ENCODE data around the gene EED. TPM values are rescaled to one million over a fixed set of nuclear protein-coding genes. Genes with fewer than 3 reads are reported as not detected.

The EED gene, protein sequence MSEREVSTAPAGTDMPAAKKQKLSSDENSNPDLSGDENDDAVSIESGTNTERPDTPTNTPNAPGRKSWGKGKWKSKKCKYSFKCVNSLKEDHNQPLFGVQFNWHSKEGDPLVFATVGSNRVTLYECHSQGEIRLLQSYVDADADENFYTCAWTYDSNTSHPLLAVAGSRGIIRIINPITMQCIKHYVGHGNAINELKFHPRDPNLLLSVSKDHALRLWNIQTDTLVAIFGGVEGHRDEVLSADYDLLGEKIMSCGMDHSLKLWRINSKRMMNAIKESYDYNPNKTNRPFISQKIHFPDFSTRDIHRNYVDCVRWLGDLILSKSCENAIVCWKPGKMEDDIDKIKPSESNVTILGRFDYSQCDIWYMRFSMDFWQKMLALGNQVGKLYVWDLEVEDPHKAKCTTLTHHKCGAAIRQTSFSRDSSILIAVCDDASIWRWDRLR
- total RNA-seq: 10 to 100 TPM; 25.5 to 46.0 (median 33.0) TPM

DNA sequence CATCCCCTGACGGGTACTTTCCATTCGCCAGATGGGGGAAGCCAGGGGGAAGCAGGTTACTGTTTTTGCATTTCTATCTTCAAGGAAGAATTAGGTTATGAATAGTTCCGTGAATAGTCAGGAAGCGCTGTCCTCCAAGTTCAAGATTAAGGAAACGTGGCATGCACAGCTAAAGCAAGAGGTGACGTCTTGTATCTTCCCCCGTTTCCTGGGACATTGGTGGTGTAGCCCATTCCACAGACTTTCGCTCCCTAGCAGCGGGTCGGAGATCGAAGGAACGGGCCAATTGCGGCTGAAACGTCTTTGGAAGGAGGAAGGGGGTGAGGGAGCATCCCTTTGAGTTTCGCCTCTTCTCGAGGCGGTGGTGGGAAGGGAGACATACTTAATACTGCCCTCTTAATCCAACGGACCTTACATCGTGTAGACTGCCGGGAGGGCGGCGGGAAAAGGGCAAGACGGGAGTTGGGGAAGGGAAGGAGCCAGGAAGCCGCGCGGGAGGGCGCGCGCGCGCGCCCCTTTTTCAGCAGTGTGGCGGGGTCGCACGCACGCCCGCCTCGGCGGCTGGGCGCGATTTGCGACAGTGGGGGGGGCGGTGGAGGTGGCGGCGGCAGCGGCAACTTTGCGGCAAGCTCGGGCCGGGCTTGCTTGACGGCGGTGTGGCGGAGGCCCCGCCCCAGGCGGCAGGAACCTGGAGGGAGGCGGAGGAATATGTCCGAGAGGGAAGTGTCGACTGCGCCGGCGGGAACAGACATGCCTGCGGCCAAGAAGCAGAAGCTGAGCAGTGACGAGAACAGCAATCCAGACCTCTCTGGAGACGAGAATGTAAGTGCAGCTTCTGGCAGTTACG is at the start of gene EED:
Gene EED (plus strand): TSS at position 232 of the 847 bp plus-strand sequence. CDS start 477 bp downstream, at position 709.
- TF ChIP-seq POLR2A (IDR thresholded peaks at IDR 0.05): peak; percentile 8 to 70
- TF ChIP-seq, protein P1, sequence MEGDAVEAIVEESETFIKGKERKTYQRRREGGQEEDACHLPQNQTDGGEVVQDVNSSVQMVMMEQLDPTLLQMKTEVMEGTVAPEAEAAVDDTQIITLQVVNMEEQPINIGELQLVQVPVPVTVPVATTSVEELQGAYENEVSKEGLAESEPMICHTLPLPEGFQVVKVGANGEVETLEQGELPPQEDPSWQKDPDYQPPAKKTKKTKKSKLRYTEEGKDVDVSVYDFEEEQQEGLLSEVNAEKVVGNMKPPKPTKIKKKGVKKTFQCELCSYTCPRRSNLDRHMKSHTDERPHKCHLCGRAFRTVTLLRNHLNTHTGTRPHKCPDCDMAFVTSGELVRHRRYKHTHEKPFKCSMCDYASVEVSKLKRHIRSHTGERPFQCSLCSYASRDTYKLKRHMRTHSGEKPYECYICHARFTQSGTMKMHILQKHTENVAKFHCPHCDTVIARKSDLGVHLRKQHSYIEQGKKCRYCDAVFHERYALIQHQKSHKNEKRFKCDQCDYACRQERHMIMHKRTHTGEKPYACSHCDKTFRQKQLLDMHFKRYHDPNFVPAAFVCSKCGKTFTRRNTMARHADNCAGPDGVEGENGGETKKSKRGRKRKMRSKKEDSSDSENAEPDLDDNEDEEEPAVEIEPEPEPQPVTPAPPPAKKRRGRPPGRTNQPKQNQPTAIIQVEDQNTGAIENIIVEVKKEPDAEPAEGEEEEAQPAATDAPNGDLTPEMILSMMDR (IDR thresholded peaks at IDR 0.05): peak in 1 of 6 experiments; percentile 9
- no peaks in the 10 kb centered on the region for H3K27me3 ChIP-seq
- peak; percentile 94 to 95 for DNase-seq
- WGBS, 2 donors: 0 to 1% methylated on average over 46 to 53 of the region's 64 CpGs
- H3K4me1 ChIP-seq: peaks cover 15 to 23% of the 10 kb centered on the region in 2 donors
- H3K9me3 ChIP-seq: no peaks in the 10 kb centered on the region
- H3K4me3 ChIP-seq (replicated peaks in 1 of 3): peak within 1 kb of the TSS; percentile 60 to 87 (median 83)
- intact Hi-C loops (cut with DNase I): no loop called here
- H3K36me3 ChIP-seq: no peaks in the 10 kb centered on the region
- peak within 1 kb of the TSS; percentile 96 to 99 (median 98) for H3K27ac ChIP-seq

DNA sequence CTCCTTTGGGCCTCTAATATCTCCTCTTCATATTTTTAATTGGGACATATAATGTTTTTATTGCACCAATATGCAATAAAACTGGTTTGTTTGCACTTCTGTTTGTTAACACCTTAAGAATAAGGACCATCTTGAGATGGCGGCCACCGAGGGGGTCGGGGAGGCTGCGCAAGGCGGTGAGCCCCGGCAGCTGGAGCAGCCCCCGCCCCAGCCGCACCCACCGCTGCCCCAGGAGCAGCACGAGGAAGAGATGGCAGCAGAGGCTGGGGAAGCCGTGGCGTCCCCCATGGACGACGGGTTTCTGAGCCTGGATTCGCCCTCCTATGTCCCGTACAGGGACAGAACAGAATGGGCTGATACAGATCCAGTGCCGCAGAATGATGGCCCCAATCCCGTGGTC is 49.6 kb upstream of the EED start:
- TF ChIP-seq POLR2A (IDR thresholded peaks at IDR 0.05): no peak
- TF ChIP-seq, protein P1 (IDR thresholded peaks at IDR 0.05): no peak

DNA sequence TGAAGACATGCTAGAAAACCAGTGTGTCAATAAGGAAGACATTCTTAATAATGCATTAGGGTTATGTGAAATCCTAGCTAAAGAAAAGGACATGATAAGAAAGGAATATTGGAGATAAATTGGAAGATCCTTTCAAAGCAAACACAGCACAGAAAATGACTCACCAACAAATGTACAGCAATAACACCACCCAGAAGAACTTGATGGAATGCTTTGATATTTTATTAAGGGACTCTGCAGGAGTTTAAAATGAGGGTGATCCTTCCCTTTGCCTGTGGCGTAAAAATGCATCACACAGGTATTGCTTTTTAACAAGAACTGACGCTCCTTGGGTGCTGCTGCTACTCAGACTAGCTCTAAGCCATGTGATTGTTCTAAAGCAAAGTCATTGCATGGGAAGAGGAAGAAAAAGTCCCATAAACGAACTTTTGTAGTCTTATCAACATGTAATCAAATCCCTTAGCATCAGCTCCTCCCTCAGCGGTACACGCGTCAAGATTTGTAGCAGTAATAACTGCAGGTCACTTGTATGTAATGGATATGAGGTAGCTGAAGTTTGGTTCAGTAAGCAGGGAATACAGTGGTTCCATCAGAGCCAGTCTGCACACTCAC is 48.4 kb upstream of the EED start:
- 69 to 80% methylated on average over 6 of the region's 6 CpGs for WGBS, 2 donors

More for the DNA sequence above, 49.6 kb upstream of the EED start:
- DNase-seq: no peak
- 93 to 94% methylated on average over 18 of the region's 18 CpGs for WGBS, 2 donors
- no peaks in the 10 kb centered on the region for H3K9me3 ChIP-seq
- peaks cover 8 to 9% of the 10 kb centered on the region in 2 donors for H3K4me1 ChIP-seq
- no peak overlapping the region for H3K4me3 ChIP-seq (replicated peaks in 1 of 3)
- intact Hi-C loops (cut with DNase I): loop anchor here (5.0 kb wide), 1 partner anchor 153 kb away; no protein-coding TSS in a partner anchor
- no peak overlapping the region for H3K27ac ChIP-seq
- H3K36me3 ChIP-seq: no peaks in the 10 kb centered on the region
- no peaks in the 10 kb centered on the region for H3K27me3 ChIP-seq

GRCh38 chr11:86196913-86197312 is 47.6 kb upstream of the EED start:
- Histone ChIP-seq H3K27me3 (no peaks in the 10 kb centered on the region), H3K36me3 (no peaks in the 10 kb centered on the region), H3K27ac (no peak overlapping the region), H3K4me1 (peaks cover 8 to 9% of the 10 kb centered on the region in 2 donors), H3K4me3 (replicated peaks in 1 of 3) (no peak overlapping the region), H3K9me3 (no peaks in the 10 kb centered on the region)
- WGBS, 2 donors: 67 to 77% methylated on average over 3 of the region's 3 CpGs
- intact Hi-C loops (cut with DNase I): no loop called here
- no peak for DNase-seq
- TF ChIP-seq, protein P1 (IDR thresholded peaks at IDR 0.05): no peak
- no peak for TF ChIP-seq POLR2A (IDR thresholded peaks at IDR 0.05)

More for the DNA sequence above, 48.4 kb upstream of the EED start:
- H3K27ac ChIP-seq: no peak overlapping the region
- no peak for DNase-seq
- H3K9me3 ChIP-seq: no peaks in the 10 kb centered on the region
- TF ChIP-seq, protein P1 (IDR thresholded peaks at IDR 0.05): no peak
- no peak for TF ChIP-seq POLR2A (IDR thresholded peaks at IDR 0.05)
- H3K27me3 ChIP-seq: no peaks in the 10 kb centered on the region
- H3K4me1 ChIP-seq: peaks cover 8 to 9% of the 10 kb centered on the region in 2 donors
- no peak overlapping the region for H3K4me3 ChIP-seq (replicated peaks in 1 of 3)
- intact Hi-C loops (cut with DNase I): no loop called here
- H3K36me3 ChIP-seq: no peaks in the 10 kb centered on the region

Data from thyroid gland (tissue), 4 donors.